Activated CD4-positive, alpha-beta memory T cell treated with anti-CD3 and anti-CD28 coated beads for 36 hours (primary cell): ENCODE data around the gene MED27. TPM values are rescaled to one million over a fixed set of nuclear protein-coding genes. Genes with fewer than 3 reads are reported as not detected.

Source experiments
- CTCF ChIA-PET: fragments of 350-600 bp; sonication (Branson Sonifier 250); formaldehyde crosslinking; loops from one replicate; lab custom pipeline; 2021; ENCODE audit warnings: antibody characterized with exemption, inconsistent platforms; lab: Charles Lee
- POLR2A ChIA-PET: fragments of 350-600 bp; sonication (Branson Sonifier 250); formaldehyde crosslinking; loops from one replicate; lab custom pipeline; 2021; ENCODE audit warnings: antibody characterized with exemption; lab: Charles Lee
- DNase-seq: peaks from one replicate; pipeline ENCODE4 v3.0.0-alpha.2; 2020
- H3K27ac Mint-ChIP-seq: one replicate; pipeline ENCODE4 v1.8.0; 2021; ENCODE audit warnings: mixed read lengths
- H3K27me3 Mint-ChIP-seq: one replicate; pipeline ENCODE4 v1.8.0; 2021; ENCODE audit warnings: mixed read lengths
- H3K36me3 Mint-ChIP-seq: one replicate; pipeline ENCODE4 v1.8.0; 2021; ENCODE audit warnings: mixed read lengths
- H3K4me1 Mint-ChIP-seq: one replicate; pipeline ENCODE4 v1.8.0; 2021; ENCODE audit warnings: low read depth, mixed read lengths
- H3K4me3 Mint-ChIP-seq: one replicate; pipeline ENCODE4 v1.8.0; 2021; ENCODE audit warnings: mild to moderate bottlenecking, mixed read lengths
- H3K9me3 Mint-ChIP-seq: one replicate; pipeline ENCODE4 v1.8.0; 2021; ENCODE audit warnings: mixed read lengths
- intact Hi-C: fragments of 100-400 bp; cut with micrococcal nuclease; formaldehyde crosslinking; loops from one replicate; pipeline ENCODE4 v1.15.1; 2023
- total RNA-seq, 2 experiments: library from RNA; stranded (reverse); gene quantifications; one replicate each; pipeline ENCODE4 v1.2.3, GENCODE V29; 2021

The MED27 gene
- total RNA-seq, 2 experiments from 2014 or later = 30.1 to 32.4 TPM

GRCh38 chr9:131965841-131966240 lies 113.8 kb downstream of the MED27 start:
- H3K27ac Mint-ChIP-seq = no peak overlapping the region

DNA sequence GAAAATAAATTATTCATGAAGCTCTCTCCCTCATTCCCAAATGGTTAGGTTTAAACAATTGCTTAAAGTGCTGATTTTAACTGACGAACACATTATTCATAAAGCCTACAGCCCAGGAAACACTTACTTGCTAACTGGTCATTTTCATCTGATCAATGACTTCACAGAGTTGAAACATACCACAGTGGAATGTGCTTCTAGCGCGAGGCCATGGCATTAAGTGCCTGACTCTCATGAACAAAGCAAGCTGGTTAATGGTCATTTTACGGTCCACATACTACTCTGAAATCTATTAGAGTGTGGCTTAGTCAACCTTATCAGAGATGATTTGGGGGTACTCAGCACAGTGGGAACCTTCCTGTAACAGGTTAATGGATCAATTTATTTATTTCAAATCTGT lies 114.6 kb downstream of the MED27 start:
- Mint-ChIP-seq H3K36me3 (peaks cover 7% of the 10 kb centered on the region), H3K27ac (no peak overlapping the region), H3K27me3 (no peaks in the 10 kb centered on the region), H3K4me1 (no peaks in the 10 kb centered on the region), H3K4me3 (no peak overlapping the region), H3K9me3 (no peaks in the 10 kb centered on the region)
- intact Hi-C loops = no loop called here
- ChIA-PET CTCF (no interaction called here), POLR2A (no interaction called here)
- no peak for DNase-seq

More at GRCh38 chr9:131965841-131966240, 113.8 kb downstream of the MED27 start:
- H3K4me1 Mint-ChIP-seq = no peaks in the 10 kb centered on the region
- H3K9me3 Mint-ChIP-seq = no peaks in the 10 kb centered on the region
- H3K36me3 Mint-ChIP-seq = peaks cover 7% of the 10 kb centered on the region
- POLR2A ChIA-PET = no interaction called here
- CTCF ChIA-PET = no interaction called here
- no peaks in the 10 kb centered on the region for H3K27me3 Mint-ChIP-seq
- H3K4me3 Mint-ChIP-seq = no peak overlapping the region
- DNase-seq = no peak
- intact Hi-C loops = no loop called here

DNA sequence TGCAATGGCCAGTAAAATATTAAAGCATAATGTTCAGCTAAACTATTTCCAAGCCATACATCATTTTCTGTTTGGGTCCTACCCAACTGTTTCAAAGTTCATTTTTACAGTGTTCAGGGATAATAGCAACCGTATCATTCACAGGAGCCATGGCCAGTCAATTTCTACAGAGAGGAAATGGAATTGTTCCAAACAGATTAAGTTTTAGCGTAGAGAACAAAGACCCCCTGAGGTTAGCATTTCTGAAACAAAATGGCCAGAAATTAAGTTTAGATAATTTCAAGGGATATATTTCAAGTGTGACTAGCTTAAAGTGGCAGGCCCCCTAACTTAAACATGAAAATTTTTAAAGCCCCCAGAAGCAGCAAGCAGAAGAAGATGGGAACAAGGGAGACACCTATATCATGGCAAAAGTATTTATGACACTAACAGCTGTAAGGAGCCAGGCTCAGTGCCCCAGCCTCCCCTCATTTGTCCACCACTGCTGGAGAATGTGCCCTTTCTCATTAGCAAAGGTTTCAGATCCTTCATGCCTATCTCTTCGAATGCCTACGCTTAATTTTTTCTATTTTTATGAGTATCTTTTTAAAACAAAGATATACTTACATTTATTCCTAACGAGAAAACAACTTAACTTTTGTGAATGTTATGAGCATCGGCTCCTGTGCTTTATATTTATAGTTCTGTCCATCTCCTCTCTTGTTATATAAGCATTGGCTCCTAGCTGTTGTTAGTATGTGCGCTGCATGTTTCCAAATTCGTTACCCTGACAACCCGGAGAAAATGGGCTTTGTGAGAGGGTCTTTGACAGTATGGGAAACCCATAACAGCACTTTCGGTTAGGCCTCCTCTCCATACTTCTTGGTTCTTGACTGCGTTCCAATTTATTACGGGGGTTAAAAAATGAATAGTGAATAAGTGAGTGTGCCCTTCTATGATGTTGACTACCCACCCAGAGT lies 116.3 kb downstream of the MED27 start:
- H3K36me3 Mint-ChIP-seq = peaks cover 7% of the 10 kb centered on the region
- no peaks in the 10 kb centered on the region for H3K27me3 Mint-ChIP-seq
- no peak overlapping the region for H3K4me3 Mint-ChIP-seq
- H3K4me1 Mint-ChIP-seq = no peaks in the 10 kb centered on the region
- H3K27ac Mint-ChIP-seq = no peak overlapping the region
- ChIA-PET CTCF (no interaction called here), POLR2A (no interaction called here)
- DNase-seq = no peak
- intact Hi-C loops = no loop called here
- no peaks in the 10 kb centered on the region for H3K9me3 Mint-ChIP-seq

DNA sequence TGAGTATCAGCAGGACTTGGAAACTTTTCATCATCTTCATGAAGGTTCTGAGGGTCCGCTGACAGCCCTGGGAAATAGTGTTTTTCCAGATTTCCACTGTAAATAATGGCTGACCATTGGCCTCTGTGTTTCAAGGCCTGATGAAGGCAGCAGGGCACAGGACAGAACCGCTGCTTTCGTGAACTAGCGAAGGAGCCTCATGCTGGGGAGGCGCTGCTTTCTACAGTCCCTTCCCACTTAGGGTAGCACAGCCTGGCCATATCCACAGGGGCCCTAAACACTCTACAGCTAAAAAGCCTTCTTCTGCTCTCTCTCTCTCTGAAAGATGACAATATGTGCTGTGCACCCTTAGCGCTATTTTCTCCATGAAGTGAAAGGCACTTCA lies 118.2 kb downstream of the MED27 start:
- intact Hi-C loops = no loop called here
- DNase-seq = no peak
- no peaks in the 10 kb centered on the region for H3K9me3 Mint-ChIP-seq
- no peak overlapping the region for H3K4me3 Mint-ChIP-seq
- H3K36me3 Mint-ChIP-seq = peaks cover 10% of the 10 kb centered on the region
- no peak overlapping the region for H3K27ac Mint-ChIP-seq
- POLR2A ChIA-PET = no interaction called here
- CTCF ChIA-PET = no interaction called here
- no peaks in the 10 kb centered on the region for H3K4me1 Mint-ChIP-seq
- H3K27me3 Mint-ChIP-seq = no peaks in the 10 kb centered on the region

DNA sequence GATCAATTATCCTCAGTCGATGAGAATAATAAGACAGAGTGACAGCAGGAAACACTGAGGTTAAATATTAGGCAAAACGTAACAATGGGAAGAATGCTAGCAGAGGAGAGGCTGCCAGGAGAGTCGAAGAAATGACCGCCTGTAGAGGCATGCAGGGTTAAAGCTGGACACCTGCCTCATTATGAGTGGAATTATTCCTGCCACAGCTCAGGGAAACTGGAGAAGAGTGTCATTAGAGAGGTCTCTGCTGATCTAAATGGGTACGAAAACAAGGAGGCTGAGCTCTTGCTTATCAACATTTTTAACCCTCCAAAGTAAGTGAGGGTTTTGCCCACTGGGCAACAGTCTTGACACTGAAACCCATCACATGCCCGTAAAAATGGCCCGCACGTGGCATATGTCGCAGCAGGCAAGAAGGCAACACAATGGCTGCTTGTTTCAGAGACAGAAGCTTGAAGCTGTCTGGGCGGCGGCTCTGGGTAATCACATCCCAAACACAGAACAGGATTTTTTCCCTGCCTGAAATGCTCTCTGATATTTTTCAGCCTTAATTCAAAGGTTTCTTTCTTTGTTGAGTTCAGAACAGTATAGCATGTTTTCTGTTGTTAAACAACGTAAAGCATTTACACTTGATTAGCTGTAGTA lies 118.7 kb downstream of the MED27 start:
- ChIA-PET POLR2A (no interaction called here), CTCF (no interaction called here)
- H3K4me1 Mint-ChIP-seq = no peaks in the 10 kb centered on the region
- no peaks in the 10 kb centered on the region for H3K9me3 Mint-ChIP-seq
- H3K36me3 Mint-ChIP-seq = peaks cover 10% of the 10 kb centered on the region
- DNase-seq = no peak
- intact Hi-C loops = no loop called here
- no peaks in the 10 kb centered on the region for H3K27me3 Mint-ChIP-seq
- no peak overlapping the region for H3K27ac Mint-ChIP-seq
- no peak overlapping the region for H3K4me3 Mint-ChIP-seq

DNA sequence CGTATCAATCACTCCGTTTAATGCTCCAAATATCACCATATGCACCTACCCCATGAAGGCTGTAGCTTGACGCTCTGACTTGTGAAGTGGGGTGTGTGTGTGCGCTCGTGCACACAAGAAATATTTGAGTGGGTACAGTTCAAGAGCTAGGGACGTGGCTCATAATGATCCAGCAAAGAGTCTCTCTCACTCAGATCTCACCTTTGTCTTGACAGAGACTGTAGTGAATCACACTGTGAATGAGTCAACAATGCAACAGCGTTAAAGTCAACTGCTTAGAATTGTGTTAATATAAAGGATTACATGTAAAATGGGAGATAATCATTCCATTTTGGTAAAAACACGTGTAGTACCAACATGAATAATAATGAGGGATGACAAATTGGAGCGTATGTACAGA lies 119.4 kb downstream of the MED27 start:
- no peak overlapping the region for H3K4me3 Mint-ChIP-seq
- H3K27ac Mint-ChIP-seq = no peak overlapping the region
- POLR2A ChIA-PET = no interaction called here
- H3K4me1 Mint-ChIP-seq = no peaks in the 10 kb centered on the region
- no peak for DNase-seq
- intact Hi-C loops = no loop called here
- H3K27me3 Mint-ChIP-seq = no peaks in the 10 kb centered on the region
- no peaks in the 10 kb centered on the region for H3K9me3 Mint-ChIP-seq
- peaks cover 10% of the 10 kb centered on the region for H3K36me3 Mint-ChIP-seq
- CTCF ChIA-PET = no interaction called here

- Mint-ChIP-seq H3K36me3 (peaks cover 10% of the 10 kb centered on the region), H3K27ac (no peak overlapping the region), H3K27me3 (no peaks in the 10 kb centered on the region), H3K4me3 (no peak overlapping the region), H3K4me1 (no peaks in the 10 kb centered on the region), H3K9me3 (no peaks in the 10 kb centered on the region)
- no peak for DNase-seq
- intact Hi-C loops = no loop called here
- ChIA-PET CTCF (no interaction called here), POLR2A (no interaction called here)
Measured at GRCh38 chr9:131959887-131960286, 119.8 kb downstream of the MED27 start.

DNA sequence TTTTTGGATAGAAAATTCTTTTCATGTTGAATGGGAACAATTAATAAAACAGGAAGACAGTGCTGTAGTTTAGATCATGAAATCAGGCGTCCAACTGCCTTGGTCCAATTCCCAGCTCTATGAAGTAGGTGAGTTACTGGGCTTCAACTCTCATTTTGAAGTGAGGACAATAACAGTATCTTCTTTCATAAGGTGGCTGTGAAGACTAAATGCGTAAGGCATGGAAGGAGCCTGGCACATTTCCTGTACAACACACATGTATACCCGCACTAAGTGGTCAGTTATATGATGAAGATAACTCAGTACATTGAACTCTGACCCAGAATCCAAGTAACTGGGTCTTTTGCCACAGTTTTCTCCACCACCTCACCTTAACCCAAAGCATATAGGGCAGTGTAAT lies 120.6 kb downstream of the MED27 start:
- Mint-ChIP-seq H3K9me3 (no peaks in the 10 kb centered on the region), H3K27ac (no peak overlapping the region), H3K27me3 (no peaks in the 10 kb centered on the region), H3K36me3 (peaks cover 7% of the 10 kb centered on the region), H3K4me3 (no peak overlapping the region), H3K4me1 (no peaks in the 10 kb centered on the region)
- POLR2A ChIA-PET = no interaction called here
- CTCF ChIA-PET = no interaction called here
- intact Hi-C loops = no loop called here
- DNase-seq = no peak

DNA sequence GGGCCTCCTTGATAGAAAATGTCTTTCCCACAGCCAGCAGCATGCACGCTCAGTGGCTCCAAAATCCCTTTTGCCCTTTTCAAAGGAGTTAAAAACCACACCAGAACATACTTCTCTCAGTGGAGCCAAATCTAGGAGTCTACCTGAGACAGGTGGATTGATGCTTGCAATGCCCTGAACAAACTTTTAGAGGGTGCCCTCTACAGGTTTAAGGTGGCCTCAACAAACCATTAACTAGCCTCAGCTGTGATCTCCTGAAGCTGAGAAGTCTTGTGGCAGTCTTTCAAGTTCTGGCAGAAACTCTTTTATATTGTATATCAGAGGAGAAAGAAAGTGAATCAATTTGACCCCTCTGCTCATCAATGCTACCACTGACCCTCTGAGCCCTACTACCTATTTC lies 125.4 kb downstream of the MED27 start:
- CTCF ChIA-PET = interaction anchor here (0.9 to 1.4 kb wide), 2 partner anchors 86 to 195 kb away, joined by 3 to 4 read pairs; no protein-coding TSS in a partner anchor
- POLR2A ChIA-PET = no interaction called here
- no peaks in the 10 kb centered on the region for H3K9me3 Mint-ChIP-seq
- no peak overlapping the region for H3K27ac Mint-ChIP-seq
- no peaks in the 10 kb centered on the region for H3K4me1 Mint-ChIP-seq
- no peaks in the 10 kb centered on the region for H3K27me3 Mint-ChIP-seq
- intact Hi-C loops = loop anchor here (5.0 kb wide), 1 partner anchor 197 kb away; no protein-coding TSS in a partner anchor
- no peak for DNase-seq
- peaks cover 5% of the 10 kb centered on the region for H3K36me3 Mint-ChIP-seq
- H3K4me3 Mint-ChIP-seq = no peak overlapping the region

DNA sequence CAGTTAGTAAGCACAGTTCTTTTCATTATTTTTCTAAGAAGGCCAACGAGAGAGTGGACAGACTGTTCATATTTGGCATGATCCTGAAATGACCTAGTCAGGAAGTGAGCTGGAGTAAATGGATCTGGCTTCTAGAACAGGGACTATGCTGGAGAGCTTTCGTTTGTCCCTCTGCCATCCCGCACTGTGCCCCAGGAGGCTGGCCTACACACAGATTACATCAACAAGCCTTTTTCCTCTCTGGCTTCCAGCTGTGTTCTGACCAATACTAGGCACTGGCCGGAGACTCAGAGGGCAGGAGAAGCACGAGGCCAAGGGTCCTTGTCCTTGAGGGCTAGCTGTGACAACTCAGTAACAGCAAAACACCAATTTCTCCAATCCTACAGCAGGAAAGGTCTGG lies 127.8 kb downstream of the MED27 start:
- Mint-ChIP-seq H3K4me1 (no peaks in the 10 kb centered on the region), H3K27ac (no peak overlapping the region), H3K9me3 (no peaks in the 10 kb centered on the region), H3K36me3 (peaks cover 5% of the 10 kb centered on the region), H3K4me3 (no peak overlapping the region), H3K27me3 (no peaks in the 10 kb centered on the region)
- no peak for DNase-seq
- POLR2A ChIA-PET = no interaction called here
- intact Hi-C loops = loop anchor here (5.0 kb wide), 1 partner anchor 195 kb away; no protein-coding TSS in a partner anchor
- CTCF ChIA-PET = no interaction called here

DNA sequence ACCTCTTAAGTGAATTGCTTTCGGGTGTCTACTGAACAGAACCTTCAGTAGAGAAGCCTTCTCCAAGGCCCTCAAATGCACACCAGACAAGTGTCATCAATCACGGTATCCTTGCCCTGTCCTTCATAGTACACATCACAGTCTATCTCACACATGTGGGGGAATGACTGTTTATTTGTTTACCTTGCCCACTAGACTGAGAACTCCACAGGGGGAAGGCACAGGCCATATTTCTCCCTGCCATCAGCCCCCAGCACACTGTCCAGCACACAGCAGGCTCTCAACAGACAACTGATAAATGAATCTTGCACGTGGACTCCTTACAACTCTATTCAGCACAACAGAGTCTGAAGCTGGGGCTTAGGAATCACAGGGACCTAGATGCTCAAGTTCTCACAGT lies 128.5 kb downstream of the MED27 start:
- Mint-ChIP-seq H3K4me1 (no peaks in the 10 kb centered on the region), H3K27ac (no peak overlapping the region), H3K4me3 (no peak overlapping the region), H3K36me3 (peaks cover 2% of the 10 kb centered on the region), H3K27me3 (no peaks in the 10 kb centered on the region), H3K9me3 (no peaks in the 10 kb centered on the region)
- ChIA-PET CTCF (no interaction called here), POLR2A (no interaction called here)
- DNase-seq = no peak
- intact Hi-C loops = loop anchor here (5.0 kb wide), 1 partner anchor 194 kb away; no protein-coding TSS in a partner anchor

DNA sequence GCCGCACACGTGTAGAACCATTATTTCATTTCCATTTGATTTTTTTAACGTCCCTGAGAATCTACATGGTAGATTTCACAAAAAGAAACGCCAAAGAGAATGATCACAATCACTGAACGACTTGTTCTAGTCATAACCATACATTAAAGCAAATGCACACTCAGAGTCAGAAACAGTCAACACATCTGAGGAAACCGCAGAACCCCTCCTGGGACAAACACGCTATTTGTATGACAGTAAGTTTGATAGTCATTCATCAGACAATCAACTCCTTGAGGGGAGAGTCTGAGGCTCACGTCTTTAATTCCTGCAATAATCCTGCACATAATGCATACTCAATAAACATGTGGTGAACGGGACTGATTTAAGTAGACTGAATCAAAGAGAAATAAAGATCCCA lies 129.2 kb downstream of the MED27 start:
- no peaks in the 10 kb centered on the region for H3K9me3 Mint-ChIP-seq
- H3K27me3 Mint-ChIP-seq = no peaks in the 10 kb centered on the region
- H3K4me1 Mint-ChIP-seq = no peaks in the 10 kb centered on the region
- intact Hi-C loops = loop anchor here (5.0 kb wide), 1 partner anchor 193 kb away; no protein-coding TSS in a partner anchor
- POLR2A ChIA-PET = no interaction called here
- H3K27ac Mint-ChIP-seq = no peak overlapping the region
- H3K36me3 Mint-ChIP-seq = peaks cover 2% of the 10 kb centered on the region
- CTCF ChIA-PET = no interaction called here
- DNase-seq = peak; percentile 14
- H3K4me3 Mint-ChIP-seq = no peak overlapping the region
